SK-N-SH (cell line): ENCODE measurements around the gene PLCB1. TPM values are rescaled to one million over a fixed set of nuclear protein-coding genes. Genes with fewer than 3 reads are reported as not detected.
A peak's percentile ranks its signal among the peaks of the same experiment; 100 is the strongest.

Experiments used
- CTCF ChIA-PET: fragments of 300-600, 350-600 bp; formaldehyde crosslinking; extraction: SDS; loops from one replicate; lab custom pipeline; 2021; lab: Yijun Ruan, JAX
- POLR2A ChIA-PET: fragments of 350-600 bp; sonication (Branson Sonifier 250); formaldehyde crosslinking; extraction: SDS; loops from one replicate; lab custom pipeline; 2020; ENCODE audit warnings: antibody characterized with exemption, inconsistent platforms; lab: Yijun Ruan, JAX
- DNase-seq: peaks from one replicate; pipeline ENCODE4 v3.0.0; 2012
- H2AFZ ChIP-seq: fragments of 200-600 bp; sonication (generic); 2 replicates; pipeline ENCODE4 v1.8.1; 2016; ENCODE audit warnings: antibody characterized with exemption, mild to moderate bottlenecking, low read depth
- H3F3A ChIP-seq: fragments of 200-600 bp; sonication (generic); replicated peaks from 2 replicates; pipeline ENCODE3; 2016; ENCODE audit warnings: antibody characterized with exemption, mild to moderate bottlenecking; ENCODE audit not compliant: insufficient read depth
- H3K27ac ChIP-seq, 2 experiments: fragments of 200-500 bp in 1 of 2; fragments of 200-600 bp in 1 of 2; sonication (Bioruptor generic) in 1 of 2; sonication (generic), shearing (Covaris generic) in 1 of 2; 2 replicates each; pipeline versions ENCODE4 v1.5.1 to v1.6.1; 2014 to 2016; ENCODE audit warnings: low read depth in 2 of 2, inconsistent platforms in 1 of 2, low read length in 1 of 2, mild to moderate bottlenecking in 1 of 2, mixed read lengths in 1 of 2
- H3K27me3 ChIP-seq: fragments of 200-600 bp; sonication (generic), shearing (Covaris generic); 2 replicates; pipeline ENCODE4 v1.6.1; 2016; ENCODE audit warnings: mixed run types; ENCODE audit not compliant: insufficient read depth
- H3K36me3 ChIP-seq, 2 experiments: fragments of 200-500 bp in 1 of 2; fragments of 200-600 bp in 1 of 2; sonication (Bioruptor generic) in 1 of 2; sonication (generic) in 1 of 2; replicated peaks in 1 of 2; 2 replicates each; pipeline versions ENCODE3 to v1.5.1; 2014 to 2016; ENCODE audit warnings: low read length in 1 of 2, mild to moderate bottlenecking in 1 of 2; ENCODE audit not compliant: insufficient read depth in 2 of 2, control insufficient read depth in 1 of 2
- H3K4me1 ChIP-seq, 2 experiments: fragments of 200-500 bp in 1 of 2; fragments of 200-600 bp in 1 of 2; sonication (Bioruptor generic) in 1 of 2; sonication (generic), shearing (Covaris generic) in 1 of 2; 2 replicates each; pipeline versions ENCODE4 v1.5.1 to v1.6.1; 2014 to 2016; ENCODE audit warnings: low read depth in 1 of 2, low read length in 1 of 2, mixed run types in 1 of 2; ENCODE audit not compliant: insufficient read depth in 2 of 2, control insufficient read depth in 1 of 2
- H3K4me2 ChIP-seq: fragments of 200-600 bp; sonication (generic), shearing (Covaris generic); 2 replicates; pipeline ENCODE4 v1.6.1; 2017; ENCODE audit warnings: mixed run types
- H3K4me3 ChIP-seq, 2 experiments: fragments of 200-500 bp in 1 of 2; fragments of 200-600 bp in 1 of 2; sonication (Bioruptor generic) in 1 of 2; sonication (generic), shearing (Covaris generic) in 1 of 2; 2 replicates each; pipeline versions ENCODE4 v1.5.1 to v1.8.1; 2014 to 2016; ENCODE audit warnings: low read depth in 2 of 2, inconsistent platforms in 1 of 2, low read length in 1 of 2, mild to moderate bottlenecking in 1 of 2, mixed read lengths in 1 of 2, moderate library complexity in 1 of 2
- H3K79me2 ChIP-seq: fragments of 200-600 bp; sonication (generic); 2 replicates; pipeline ENCODE4 v1.8.1; 2017; ENCODE audit warnings: mild to moderate bottlenecking; ENCODE audit not compliant: insufficient read depth
- H3K9ac ChIP-seq: fragments of 200-600 bp; sonication (generic); 2 replicates; pipeline ENCODE4 v1.6.1; 2017; ENCODE audit warnings: mixed run types
- H3K9me2 ChIP-seq: fragments of 200-600 bp; sonication (generic); 2 replicates; pipeline ENCODE4 v1.6.1; 2017; ENCODE audit warnings: mixed run types
- H3K9me3 ChIP-seq: fragments of 200-600 bp; sonication (generic); 2 replicates; pipeline ENCODE4 v1.6.1; 2017; ENCODE audit warnings: mixed run types, mild to moderate bottlenecking, moderate library complexity
- H4K20me1 ChIP-seq: fragments of 200-600 bp; sonication (generic); 2 replicates; pipeline ENCODE4 v1.6.1; 2017; ENCODE audit warnings: mild to moderate bottlenecking, mixed run types; ENCODE audit not compliant: insufficient read depth
- ELF1 ChIP-seq: IDR thresholded peaks from 2 replicates; pipeline ENCODE4 v1.4.0; 2012
- EP300 ChIP-seq, 2 experiments: IDR thresholded peaks; 2 replicates each; pipeline versions ENCODE4 v1.4.0 to v1.6.1; 2012; ENCODE audit warnings: borderline replicate concordance in 1 of 2, low read depth in 1 of 2, low read length in 1 of 2
- EZH2phosphoT487 ChIP-seq: fragments of 200-600 bp; sonication (generic); IDR thresholded peaks from 2 replicates; pipeline ENCODE4 v1.6.1; 2017; ENCODE audit warnings: low read depth, mixed run types, mild to moderate bottlenecking, antibody characterized with exemption, moderate library complexity, borderline replicate concordance
- FOSL2 ChIP-seq: IDR thresholded peaks from 2 replicates; pipeline ENCODE4 v1.4.0; 2012; ENCODE audit warnings: low read depth, mild to moderate bottlenecking, moderate library complexity, borderline replicate concordance
- FOXM1 ChIP-seq: IDR thresholded peaks from 2 replicates; pipeline ENCODE4 v1.4.0; 2012; ENCODE audit warnings: low read depth, mild to moderate bottlenecking
- GATA2 ChIP-seq: sonication (generic); formaldehyde crosslinking; IDR thresholded peaks from 2 replicates; pipeline ENCODE4 v1.5.0; 2020; ENCODE audit warnings: mild to moderate bottlenecking, missing genetic modification reagents
- JUND ChIP-seq: IDR thresholded peaks from 2 replicates; pipeline ENCODE4 v1.4.0; 2012
- MAX ChIP-seq: IDR thresholded peaks from 2 replicates; pipeline ENCODE4 v1.4.0; 2012; ENCODE audit warnings: low read depth
- NFIC ChIP-seq: IDR thresholded peaks from 2 replicates; pipeline ENCODE4 v1.4.0; 2012; ENCODE audit warnings: borderline replicate concordance
- PBX3 ChIP-seq: IDR thresholded peaks from 2 replicates; pipeline ENCODE4; 2012
- POLR2AphosphoS5 ChIP-seq: IDR thresholded peaks from 2 replicates; pipeline ENCODE4 v1.6.1; 2012; ENCODE audit warnings: low read depth, low read length
- RAD21 ChIP-seq: IDR thresholded peaks from 2 replicates; pipeline ENCODE4 v1.6.1; 2012; ENCODE audit warnings: mild to moderate bottlenecking, low read length
- RXRA ChIP-seq: IDR thresholded peaks from 2 replicates; pipeline ENCODE4 v1.4.0; 2012; ENCODE audit warnings: low read depth, mild to moderate bottlenecking, borderline replicate concordance
- TCF12 ChIP-seq: IDR thresholded peaks from 2 replicates; pipeline ENCODE4 v1.4.0; 2012
- TEAD4 ChIP-seq: IDR thresholded peaks from 2 replicates; pipeline ENCODE4 v1.4.0; 2012; ENCODE audit warnings: mild to moderate bottlenecking, borderline replicate concordance; ENCODE audit not compliant: insufficient read depth
- YY1 ChIP-seq: IDR thresholded peaks from 2 replicates; pipeline ENCODE4 v1.4.0; 2012; ENCODE audit warnings: low read depth, mild to moderate bottlenecking
- ZBTB33 ChIP-seq: IDR thresholded peaks from 2 replicates; pipeline ENCODE4 v1.4.0; 2012; ENCODE audit warnings: low read depth, borderline replicate concordance
- WGBS: methylation state at CpG from one replicate; pipeline ENCODE4 v1.1.6; 2017; ENCODE audit warnings: low lambda C conversion rate; 5-methylcytosine and 5-hydroxymethylcytosine counted together
- polyA plus RNA-seq, 3 experiments: library from polyadenylated mRNA; depleted of rRNA; stranded (reverse); fragments of >200 nt; gene quantifications; 2 replicates each; pipeline ENCODE4 v1.2.3, GENCODE V29; 2012

PLCB1 gene
- polyA plus RNA-seq, 1 of the 3 experiments (the other 2 are of a cell fraction): 10.5 TPM

- no peak for TF ChIP-seq EZH2phosphoT487
- TF ChIP-seq GATA2: no peak
- TF ChIP-seq MAX: no peak
These were observed 254.9 kb downstream of the PLCB1 start (continued) for GRCh38 chr20:8386991-8387390.

- Histone ChIP-seq H3K4me2 (peak overlapping the region; percentile 15; the same call in 1 of the 2 replicates), H3K27ac (peak overlapping the region; percentile 39 to 88; a peak in 3 of 4 replicates), H3K79me2 (peaks cover 3% of the 10 kb centered on the region), H2AFZ (no peak overlapping the region), H3K4me1 (peaks cover 14 to 22% of the 10 kb centered on the region in 2 experiments; a peak in 3 of 4 replicates), H4K20me1 (no peaks in the 10 kb centered on the region), H3K36me3 (peaks cover 0 to 4% of the 10 kb centered on the region in 2 experiments), H3K9ac (peak overlapping the region; percentile 37; the same call in 1 of the 2 replicates), H3K9me2 (no peaks in the 10 kb centered on the region), H3F3A (peaks cover 15% of the 10 kb centered on the region), H3K4me3 (no peak overlapping the region), H3K9me3 (no peaks in the 10 kb centered on the region), H3K27me3 (no peaks in the 10 kb centered on the region)
- DNase-seq: no peak
- no peak for TF ChIP-seq EZH2phosphoT487
- TF ChIP-seq JUND: peak; percentile 82
- 0 out of 2 replicates have a peak, but pooled peaks have one; percentile 18 for TF ChIP-seq RXRA
- TF ChIP-seq RAD21: no peak
- 0 out of 2 replicates have a peak, but pooled peaks have one; percentile 31 for TF ChIP-seq ZBTB33
- peak; percentile 94 for TF ChIP-seq PBX3
- no peak for TF ChIP-seq YY1
- TF ChIP-seq TEAD4: peak; percentile 61; the same call in 1 of the 2 replicates
- TF ChIP-seq FOSL2: peak; percentile 65; the same call in 1 of the 2 replicates
- peak; percentile 88 for TF ChIP-seq NFIC
- peak; percentile 16 to 85; a peak in 3 of 4 replicates for TF ChIP-seq EP300 (IDR thresholded peaks at IDR 0.05; ENCODE audit: borderline replicate concordance in 1 of 2, low read depth in 1 of 2, low read length in 1 of 2)
- 0 out of 2 replicates have a peak, but pooled peaks have one; percentile 31 for TF ChIP-seq FOXM1
- TF ChIP-seq TCF12: peak; percentile 87
- TF ChIP-seq ELF1: no peak
- peak; percentile 35; the same call in 1 of the 2 replicates for TF ChIP-seq POLR2AphosphoS5
- no peak for TF ChIP-seq MAX
- CTCF ChIA-PET: interaction anchor here (0.8 to 5.5 kb wide), 9 partner anchors 12 to 344 kb away, joined by 3 to 60 read pairs (median 6); partner anchors contain the start of gene PLCB1
- 9% methylated on average over 2 of the region's 2 CpGs for WGBS
- POLR2A ChIA-PET: no interaction called here
These were observed 256.1 kb downstream of the PLCB1 start for GRCh38 chr20:8388141-8388540.
